Right atrium auricular region (tissue), 2 donors: ENCODE data around the gene NAXE. TPM values are rescaled to one million over a fixed set of nuclear protein-coding genes. Genes with fewer than 3 reads are reported as not detected.

ENCODE experiments used
- DNase-seq: peaks from one replicate; pipeline ENCODE4 v3.0.0-alpha.2; 2019; ENCODE audit warnings: low spot score
- H3K27ac ChIP-seq, 2 donors: fragments of 200-600 bp; sonication (generic); 1 replicate in 1 of 2; 2 replicates in 1 of 2; pipeline ENCODE4 v1.5.1; 2016 to 2019
- H3K27me3 ChIP-seq, 2 donors: fragments of 200-600 bp; sonication (generic); one replicate each; pipeline versions ENCODE4 v1.5.1 to v1.6.0; 2017 to 2019
- H3K36me3 ChIP-seq: fragments of 200-600 bp; sonication (generic); one replicate; pipeline ENCODE4 v1.5.1; 2016
- H3K4me1 ChIP-seq, 2 donors: fragments of 200-600 bp; sonication (generic); one replicate each; pipeline versions ENCODE4 v1.5.1 to v1.6.0; 2017 to 2019
- H3K4me3 ChIP-seq, 2 donors: fragments of 200-600 bp; sonication (generic); 1 replicate in 1 of 2; 2 replicates in 1 of 2; pipeline ENCODE4 v1.5.1; 2017 to 2019; ENCODE audit warnings: mild to moderate bottlenecking in 1 of 2, moderate library complexity in 1 of 2
- H3K9me3 ChIP-seq, 2 donors: fragments of 200-600 bp; sonication (generic); one replicate each; pipeline ENCODE4 v1.5.1; 2019
- CTCF ChIP-seq, 2 donors: fragments of 200-600 bp; sonication (generic); IDR thresholded peaks; one replicate each; pipeline ENCODE4 v1.5.1; 2019; ENCODE audit warnings: antibody characterized with exemption in 2 of 2
- total RNA-seq, 2 donors: library from RNA; depleted of rRNA; stranded (reverse); fragments of >200 nt; gene quantifications; one replicate each; pipeline ENCODE4 v1.1.0, GENCODE V29; 2016

Gene NAXE
- total RNA-seq, 2 donors from 2014 or later = 85.3 to 96.3 TPM

- Histone ChIP-seq H3K27me3 (no peaks in the 10 kb centered on the region), H3K4me3 (no peak overlapping the region), H3K9me3 (no peaks in the 10 kb centered on the region), H3K36me3 (no peaks in the 10 kb centered on the region), H3K4me1 (peaks cover 0 to 19% of the 10 kb centered on the region in 2 donors), H3K27ac (no peak overlapping the region)
- no peak for TF ChIP-seq CTCF (IDR thresholded peaks at IDR 0.05)
- DNase-seq = no peak
Observed at GRCh38 chr1:156571261-156571852, 20.2 kb upstream of the NAXE start.

GRCh38 chr1:156571919-156572662 lies 19.5 kb upstream of the NAXE start, which contains the start of gene IQGAP3:
TSS of gene IQGAP3 (minus strand) at chr1:156572565. CDS start at chr1:156572529, 36 bp downstream.
- no peak for TF ChIP-seq CTCF (IDR thresholded peaks at IDR 0.05)
- Histone ChIP-seq H3K27me3 (no peaks in the 10 kb centered on the region), H3K4me3 (peak within 1 kb of the TSS; percentile 10 to 45), H3K36me3 (no peaks in the 10 kb centered on the region), H3K9me3 (no peaks in the 10 kb centered on the region), H3K27ac (no peak within 1 kb of the TSS), H3K4me1 (peaks cover 0 to 19% of the 10 kb centered on the region in 2 donors)
- DNase-seq = peak; percentile 73

GRCh38 chr1:156572663-156573018 lies 18.9 kb upstream of the NAXE start:
- H3K4me3 ChIP-seq = peak overlapping the region in 1 of 2 donors; percentile 45
- H3K27ac ChIP-seq = no peak overlapping the region
- H3K9me3 ChIP-seq = no peaks in the 10 kb centered on the region
- TF ChIP-seq CTCF (IDR thresholded peaks at IDR 0.05) = no peak
- no peak for DNase-seq
- H3K27me3 ChIP-seq = no peaks in the 10 kb centered on the region
- H3K4me1 ChIP-seq = peaks cover 0 to 19% of the 10 kb centered on the region in 2 donors
- no peaks in the 10 kb centered on the region for H3K36me3 ChIP-seq

GRCh38 chr1:156574039-156574633 lies 17.4 kb upstream of the NAXE start:
- no peak for TF ChIP-seq CTCF (IDR thresholded peaks at IDR 0.05)
- peaks cover 0 to 19% of the 10 kb centered on the region in 2 donors for H3K4me1 ChIP-seq
- no peak for DNase-seq
- no peaks in the 10 kb centered on the region for H3K9me3 ChIP-seq
- H3K27me3 ChIP-seq = no peaks in the 10 kb centered on the region
- no peaks in the 10 kb centered on the region for H3K36me3 ChIP-seq
- H3K4me3 ChIP-seq = no peak overlapping the region
- H3K27ac ChIP-seq = no peak overlapping the region

GRCh38 chr1:156577550-156577949 lies 14.0 kb upstream of the NAXE start:
- H3K36me3 ChIP-seq = no peaks in the 10 kb centered on the region
- no peaks in the 10 kb centered on the region for H3K9me3 ChIP-seq
- no peak for TF ChIP-seq CTCF (IDR thresholded peaks at IDR 0.05)
- DNase-seq = no peak
- H3K4me1 ChIP-seq = peaks cover 0 to 4% of the 10 kb centered on the region in 2 donors
- H3K27me3 ChIP-seq = no peaks in the 10 kb centered on the region
- no peak overlapping the region for H3K4me3 ChIP-seq
- no peak overlapping the region for H3K27ac ChIP-seq
